Vagina (tissue), 2 donors: ENCODE measurements around the gene PEMT.

Source experiments
- POLR2A ChIP-seq, 2 donors: fragments of 450-650 bp; IDR thresholded peaks; one replicate each; pipeline ENCODE4 v1.6.1; 2017; ENCODE audit warnings: antibody characterized with exemption in 2 of 2, mild to moderate bottlenecking in 2 of 2, moderate library complexity in 2 of 2
- POLR2AphosphoS5 ChIP-seq, 2 donors: sonication (generic); formaldehyde crosslinking; IDR thresholded peaks; one replicate each; pipeline ENCODE4 v1.9.0; 2017; ENCODE audit warnings: antibody characterized with exemption in 2 of 2, mild to moderate bottlenecking in 2 of 2, low read depth in 1 of 2; ENCODE audit not compliant: insufficient read depth in 1 of 2
- TF ChIP-seq, protein P1 (sequence below), 3 experiments: fragments of 450-650 bp in 2 of 3; fragments of 200-600 bp in 1 of 3; sonication (generic) in 1 of 3; IDR thresholded peaks; one replicate each; pipeline ENCODE4 v1.5.1; 2017 to 2019; ENCODE audit warnings: antibody characterized with exemption in 3 of 3, mild to moderate bottlenecking in 2 of 3, moderate library complexity in 2 of 3

DNA sequence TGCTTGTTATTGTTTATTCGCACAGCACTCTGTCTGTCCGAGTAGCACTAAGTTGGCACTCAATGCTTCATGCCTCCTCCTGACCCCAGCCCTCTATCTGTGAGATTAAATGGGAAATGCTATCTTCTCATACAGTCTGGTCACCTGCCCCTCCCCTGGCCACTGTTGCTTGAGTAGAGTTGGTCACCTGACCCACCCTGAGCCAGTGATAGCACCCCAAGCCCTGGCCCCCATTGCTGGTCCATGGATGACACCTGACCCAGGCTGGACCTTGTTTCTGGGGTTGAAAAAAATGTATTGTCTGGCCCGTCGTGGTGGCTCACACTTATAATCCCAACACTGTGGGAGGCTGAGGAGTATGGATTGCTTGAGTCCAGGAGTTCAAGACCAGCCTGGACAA lies 8.5 kb upstream of the PEMT start:
- no peak for TF ChIP-seq POLR2AphosphoS5 (IDR thresholded peaks at IDR 0.05; ENCODE audit: insufficient read depth in 1 of 2, low read depth in 1 of 2)
- TF ChIP-seq, protein P1, sequence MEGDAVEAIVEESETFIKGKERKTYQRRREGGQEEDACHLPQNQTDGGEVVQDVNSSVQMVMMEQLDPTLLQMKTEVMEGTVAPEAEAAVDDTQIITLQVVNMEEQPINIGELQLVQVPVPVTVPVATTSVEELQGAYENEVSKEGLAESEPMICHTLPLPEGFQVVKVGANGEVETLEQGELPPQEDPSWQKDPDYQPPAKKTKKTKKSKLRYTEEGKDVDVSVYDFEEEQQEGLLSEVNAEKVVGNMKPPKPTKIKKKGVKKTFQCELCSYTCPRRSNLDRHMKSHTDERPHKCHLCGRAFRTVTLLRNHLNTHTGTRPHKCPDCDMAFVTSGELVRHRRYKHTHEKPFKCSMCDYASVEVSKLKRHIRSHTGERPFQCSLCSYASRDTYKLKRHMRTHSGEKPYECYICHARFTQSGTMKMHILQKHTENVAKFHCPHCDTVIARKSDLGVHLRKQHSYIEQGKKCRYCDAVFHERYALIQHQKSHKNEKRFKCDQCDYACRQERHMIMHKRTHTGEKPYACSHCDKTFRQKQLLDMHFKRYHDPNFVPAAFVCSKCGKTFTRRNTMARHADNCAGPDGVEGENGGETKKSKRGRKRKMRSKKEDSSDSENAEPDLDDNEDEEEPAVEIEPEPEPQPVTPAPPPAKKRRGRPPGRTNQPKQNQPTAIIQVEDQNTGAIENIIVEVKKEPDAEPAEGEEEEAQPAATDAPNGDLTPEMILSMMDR (IDR thresholded peaks at IDR 0.05) = no peak
- TF ChIP-seq POLR2A (IDR thresholded peaks at IDR 0.05) = no peak
